Urothelium cell line (cell line): ENCODE data around the gene GPX4.

Experiments
- DNase-seq: peaks from one replicate; pipeline ENCODE4 v3.0.0; 2011; ENCODE audit warnings: low spot score, mixed read lengths
- FAIRE-seq: peaks from 2 replicates; lab custom pipeline; 2011; peaks lifted over from hg19 to GRCh38; lab: Jason Lieb, UNC

GPX4 gene

GRCh38 chr19:1084024-1084868 lies 19.5 kb upstream of the GPX4 start:
- FAIRE-seq (no peak), DNase-seq (no peak)

DNA sequence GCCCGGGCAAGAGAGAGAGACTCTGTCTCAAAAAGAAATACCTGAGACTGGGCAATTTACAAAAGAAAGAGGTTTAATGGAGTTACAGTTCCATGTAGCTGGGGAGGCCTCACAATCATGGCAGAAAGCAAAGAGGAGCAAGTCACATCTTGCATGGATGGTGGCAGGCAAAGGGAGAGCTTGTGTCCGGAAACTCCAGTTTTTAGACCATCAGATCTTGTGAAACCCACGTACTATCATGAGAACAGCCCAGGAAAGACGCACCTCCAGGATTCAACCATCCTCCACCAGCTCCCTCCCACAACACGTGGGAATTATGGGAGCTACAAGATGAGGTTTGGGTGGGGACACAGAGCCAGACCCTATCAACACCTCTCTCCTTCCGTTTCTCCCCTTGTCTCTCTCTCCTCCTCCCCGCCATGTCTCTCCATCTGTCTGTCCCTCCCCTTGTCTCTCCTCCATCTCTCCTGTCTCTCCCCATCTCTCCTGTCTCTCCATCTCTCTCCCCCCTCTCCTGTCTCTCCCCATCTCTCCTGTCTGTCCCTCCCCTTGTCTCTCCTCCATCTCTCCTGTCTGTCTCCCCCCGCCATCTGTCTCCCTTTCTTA lies 18.6 kb upstream of the GPX4 start:
- no peak for DNase-seq
- no peak for FAIRE-seq

- no peak for DNase-seq
- FAIRE-seq: no peak
These were observed 17.9 kb upstream of the GPX4 start for GRCh38 chr19:1085676-1086442.

GRCh38 chr19:1086613-1087012 lies 17.2 kb upstream of the GPX4 start:
- FAIRE-seq (no peak), DNase-seq (no peak)

GRCh38 chr19:1087813-1088415 lies 15.9 kb upstream of the GPX4 start:
- no peak for FAIRE-seq
- DNase-seq: no peak

- no peak for FAIRE-seq
- no peak for DNase-seq
These were observed 15.3 kb upstream of the GPX4 start for GRCh38 chr19:1088416-1089010.

DNA sequence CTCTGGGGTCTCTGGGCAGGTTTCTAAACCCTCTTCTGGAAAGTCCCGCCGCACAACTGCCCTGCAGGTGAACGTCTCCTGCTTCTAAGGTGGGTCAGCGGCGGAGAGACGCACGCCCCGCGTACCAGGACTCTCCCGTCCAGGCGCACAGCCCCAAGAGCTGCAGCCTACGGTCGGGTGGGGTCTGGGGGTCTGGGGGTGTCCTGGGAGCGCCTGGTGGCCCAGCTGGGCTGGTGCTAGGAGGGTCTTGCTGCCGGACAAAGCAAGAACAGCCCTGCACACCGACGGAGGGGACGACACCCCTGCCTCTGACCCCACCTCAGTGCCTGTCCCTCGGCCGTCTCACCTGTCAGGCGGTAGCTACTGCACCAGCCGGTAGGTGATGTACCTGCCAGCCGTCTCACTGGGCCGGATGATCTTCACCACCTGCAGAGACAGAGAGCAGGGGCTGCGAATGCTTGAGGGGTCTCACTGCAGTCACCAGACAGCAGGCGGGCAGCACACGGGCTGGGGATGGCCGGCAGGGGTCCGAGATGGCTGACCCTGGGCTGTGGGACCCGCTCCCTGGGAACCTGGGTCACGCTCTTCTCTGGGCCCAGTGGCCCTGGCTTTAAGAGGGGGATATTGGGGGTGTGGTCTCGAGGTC lies 14.5 kb upstream of the GPX4 start:
- no peak for FAIRE-seq
- no peak for DNase-seq

GRCh38 chr19:1089891-1090290 lies 13.9 kb upstream of the GPX4 start:
- FAIRE-seq (no peak), DNase-seq (no peak)

- FAIRE-seq (no peak), DNase-seq (no peak)
These were observed 12.9 kb upstream of the GPX4 start for GRCh38 chr19:1090731-1091543.

DNA sequence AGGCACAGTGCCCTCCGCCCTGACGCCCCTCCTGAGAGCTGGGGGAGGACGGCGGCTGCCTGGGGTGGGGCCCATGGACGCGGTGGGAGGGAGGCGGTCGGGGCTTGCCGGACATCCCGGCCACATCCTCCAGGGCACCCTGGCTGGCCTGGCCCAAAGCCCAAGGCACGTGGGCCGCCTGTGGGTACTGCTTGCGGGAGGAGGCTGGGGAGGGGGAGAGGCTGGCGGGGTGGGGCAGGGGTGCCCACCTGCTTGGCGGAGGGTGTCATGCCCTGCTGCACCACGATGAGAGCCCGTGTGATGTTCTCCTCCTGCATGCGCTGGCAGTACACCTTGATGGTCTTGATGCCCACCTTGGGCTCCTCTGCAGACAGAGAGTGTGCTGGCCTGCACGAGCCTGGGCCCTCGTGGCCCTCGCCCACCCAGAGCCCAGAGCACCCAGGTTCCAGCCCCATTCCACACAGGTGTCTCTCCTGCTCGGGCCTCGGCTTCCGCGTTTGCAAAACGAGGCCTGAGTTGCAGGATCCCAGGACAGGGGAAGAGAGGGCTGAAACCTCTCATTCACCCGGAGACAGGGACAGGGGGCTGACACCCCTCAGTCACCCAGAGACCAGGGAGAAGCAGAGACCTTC lies 12.1 kb upstream of the GPX4 start:
- DNase-seq (no peak), FAIRE-seq (no peak)

DNA sequence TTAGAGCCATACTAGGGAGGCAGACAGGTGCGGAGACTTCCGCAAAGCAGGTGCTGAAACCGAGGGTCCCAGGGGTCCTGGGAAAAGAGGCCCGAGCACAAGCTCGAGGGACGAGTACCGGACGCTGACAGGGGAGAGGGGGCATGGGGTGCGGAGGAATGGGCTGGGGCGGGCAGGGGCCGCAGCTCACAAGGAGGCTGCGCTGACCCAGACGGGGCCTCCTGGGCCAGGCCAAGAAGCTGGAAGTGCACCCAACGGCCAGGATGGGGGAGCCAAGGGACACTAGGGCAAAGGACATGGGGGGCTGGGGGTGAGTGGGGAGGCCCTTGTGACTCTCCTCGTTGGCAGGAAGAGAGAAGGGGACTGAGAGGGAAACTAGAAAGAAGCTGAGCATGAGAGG lies 10.5 kb upstream of the GPX4 start:
- no peak for FAIRE-seq

DNA sequence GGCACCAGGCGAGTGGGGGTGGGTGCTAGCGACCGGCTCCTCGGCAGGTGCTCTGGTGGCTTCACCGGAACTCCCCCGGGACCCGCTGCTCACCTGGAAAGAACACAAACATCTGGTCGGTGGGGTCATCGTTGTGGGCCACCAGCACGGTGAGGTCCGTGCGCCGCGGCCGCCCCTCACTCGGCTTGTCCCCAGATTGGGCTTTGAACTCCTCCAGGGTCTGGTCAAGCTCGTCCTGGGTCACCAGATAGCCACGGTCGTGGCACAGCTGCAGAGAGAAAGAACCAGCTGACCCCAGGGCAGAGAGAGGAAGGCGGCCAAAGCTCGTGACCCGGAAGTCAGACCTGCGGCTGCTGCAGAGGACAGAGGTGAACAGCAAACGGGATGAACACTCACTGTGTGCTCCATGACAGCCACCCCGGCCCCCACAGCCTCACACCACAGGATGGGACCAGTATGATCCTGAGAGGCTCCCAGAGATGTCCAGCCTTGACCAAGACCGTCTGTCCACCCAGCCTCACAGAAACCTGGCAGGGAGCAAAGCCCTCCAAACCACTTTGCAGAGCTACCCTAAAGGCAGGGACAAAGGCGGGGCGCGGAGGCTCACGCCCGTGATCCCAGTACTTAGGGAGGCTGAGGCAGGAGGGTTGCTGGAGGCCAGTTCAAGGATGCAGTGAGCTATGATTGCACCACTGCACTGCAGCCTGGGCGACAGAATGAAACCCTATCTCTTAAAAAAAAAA lies 9.8 kb upstream of the GPX4 start:
- DNase-seq: no peak
- FAIRE-seq: no peak

More for the DNA sequence above, 10.5 kb upstream of the GPX4 start:
- no peak for DNase-seq

DNA sequence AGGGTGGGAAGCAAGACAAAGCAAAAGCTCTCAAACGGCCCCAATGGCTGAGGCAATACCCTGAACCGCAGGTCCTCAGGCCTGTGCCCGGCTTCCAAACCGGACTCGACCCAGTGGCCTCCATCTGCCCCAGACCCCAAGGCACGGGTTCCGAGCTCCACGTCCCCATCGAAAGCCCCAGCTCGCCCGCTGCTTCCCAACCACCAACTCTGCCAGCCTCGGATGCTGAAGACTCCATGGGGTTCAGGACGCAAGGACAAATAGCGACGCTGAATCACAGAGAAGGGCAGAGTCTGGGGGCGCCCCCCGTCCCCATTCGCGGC lies 9.2 kb upstream of the GPX4 start:
- DNase-seq (no peak), FAIRE-seq (no peak)

DNA sequence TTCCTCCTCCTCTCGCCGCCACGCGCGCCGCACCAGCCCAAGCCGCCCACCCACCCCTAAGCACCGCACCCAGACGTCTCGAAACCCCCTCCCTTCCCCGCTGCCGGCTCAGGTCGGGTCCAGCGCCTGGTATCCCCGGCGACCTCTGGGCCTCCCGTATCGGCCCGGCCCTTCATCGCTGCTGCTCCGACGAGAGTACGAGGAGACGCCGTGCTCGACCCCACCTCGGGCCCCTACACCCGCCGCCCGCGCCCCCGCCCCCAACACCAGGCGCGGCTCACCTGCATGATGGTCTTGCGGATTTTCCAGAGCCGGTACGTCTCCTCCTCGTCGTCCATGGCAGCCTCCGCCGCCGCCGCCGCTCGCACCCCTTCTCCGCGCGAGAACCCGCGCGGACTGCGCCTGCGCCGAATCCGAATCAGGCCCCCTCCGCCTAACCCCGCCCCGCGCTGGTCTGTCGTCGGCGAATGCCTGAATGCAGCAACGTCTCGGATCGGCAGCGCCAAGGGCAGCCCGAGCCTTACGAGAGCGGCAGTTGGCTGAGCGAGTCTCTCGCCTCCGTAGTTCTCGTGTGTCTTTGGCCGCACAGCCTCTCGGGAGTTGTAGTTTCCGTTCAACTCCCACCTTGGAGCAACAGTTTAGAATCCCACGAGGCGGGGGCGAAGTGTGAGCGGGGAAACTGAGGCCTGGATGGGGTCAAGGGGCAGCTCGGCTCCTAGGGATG lies 8.7 kb upstream of the GPX4 start, which contains the start of gene POLR2E:
POLR2E (minus strand) TSS at position 398 of the 724 bp plus-strand sequence; CDS start at position 338, 60 bp downstream.
- FAIRE-seq: peak; percentile 48
- peak; percentile 93 for DNase-seq

- FAIRE-seq (no peak), DNase-seq (no peak)
These were observed 6.0 kb upstream of the GPX4 start for GRCh38 chr19:1097810-1098176.

GRCh38 chr19:1098177-1099051 lies 5.4 kb upstream of the GPX4 start:
- FAIRE-seq: no peak
- DNase-seq: no peak

- FAIRE-seq (no peak), DNase-seq (no peak)
These were observed 2.5 kb upstream of the GPX4 start for GRCh38 chr19:1101337-1101698.
